Right lobe of liver (tissue), 6 donors: ENCODE measurements around the gene SIK2. TPM values are rescaled to one million over a fixed set of nuclear protein-coding genes. Genes with fewer than 3 reads are reported as not detected.

Experiments used
- ATAC-seq, 4 donors: fragments of 200-7000 bp; cut with Tn5 transposase; one replicate each; pipeline ENCODE4 v1.9.1; 2020; ENCODE audit warnings: mild to moderate bottlenecking in 4 of 4, moderate library complexity in 4 of 4
- DNase-seq, 3 donors: peaks; one replicate each; pipeline ENCODE4 v3.0.0-alpha.2; 2020
- H3K27ac ChIP-seq, 3 donors: fragments of 200-600 bp; one replicate each; pipeline ENCODE4 v1.8.0; 2022
- H3K27me3 ChIP-seq, 2 donors: fragments of 200-600 bp; one replicate each; pipeline ENCODE4 v1.8.0; 2022
- H3K36me3 ChIP-seq, 4 donors: fragments of 200-600 bp; sonication (generic) in 1 of 4; one replicate each; pipeline versions ENCODE4 v1.5.1 to v1.8.0; 2017 to 2022; ENCODE audit warnings: control low read depth in 1 of 4
- H3K4me1 ChIP-seq, 4 donors: fragments of 200-600 bp; sonication (generic) in 1 of 4; one replicate each; pipeline versions ENCODE4 v1.5.1 to v1.8.0; 2017 to 2022; ENCODE audit warnings: control low read depth in 1 of 4
- H3K4me3 ChIP-seq, 3 donors: fragments of 200-600 bp; one replicate each; pipeline ENCODE4 v1.8.0; 2022
- H3K9me3 ChIP-seq, 4 donors: fragments of 200-600 bp; sonication (generic) in 1 of 4; one replicate each; pipeline versions ENCODE4 v1.5.1 to v1.8.0; 2017 to 2022; ENCODE audit warnings: control low read depth in 1 of 4
- CTCF ChIP-seq, 4 donors: fragments of 200-600 bp in 3 of 4; fragments of 450-650 bp in 1 of 4; IDR thresholded peaks; one replicate each; pipeline versions ENCODE4 v1.5.1 to v1.8.0; 2016 to 2022; ENCODE audit warnings: antibody characterized with exemption in 4 of 4, mild to moderate bottlenecking in 2 of 4
- POLR2A ChIP-seq: fragments of 450-650 bp; IDR thresholded peaks from one replicate; pipeline ENCODE4 v1.6.1; 2017; ENCODE audit warnings: antibody characterized with exemption, mild to moderate bottlenecking
- WGBS: methylation state at CpG from one replicate; pipeline ENCODE4 v1.1.6; 2018; ENCODE audit warnings: low coverage, low lambda C conversion rate; ENCODE audit not compliant: insufficient coverage; ENCODE audit errors: missing lambda C conversion rate; 5-methylcytosine and 5-hydroxymethylcytosine counted together
- intact Hi-C, 2 donors: fragments of 100-400 bp; cut with DNase I; formaldehyde crosslinking; loops; one replicate each; pipeline versions ENCODE4 v1.11.2 to v1.14.1; 2022
- total RNA-seq, 6 experiments: library from RNA; depleted of rRNA in 2 of 6; stranded (reverse); fragments of >200 nt in 2 of 6; fragmentation: NEBNext Ultra II Directional in 3 of 6; extraction: Animal tissue kit (Norgen Biotek cat#: 25700) in 3 of 6; gene quantifications; one replicate each; pipeline versions ENCODE4 v1.1.0 to v1.2.4, GENCODE V29; 2016 to 2023
- donor health status: DM: no; HTN: yes; CAD: no.
- donor health status: DM: no; HTN: no; CAD: no.
- donor health status: DM: no; HTN: no; CAD: no.
- donor health status: DM: no; HTN: yes; CAD: no.
- donor health status: DM: no; HTN: yes; CAD: no.

SIK2 gene
- total RNA-seq, 6 experiments from 2014 or later = 15.4 to 39.5 (median 26.4) TPM

DNA sequence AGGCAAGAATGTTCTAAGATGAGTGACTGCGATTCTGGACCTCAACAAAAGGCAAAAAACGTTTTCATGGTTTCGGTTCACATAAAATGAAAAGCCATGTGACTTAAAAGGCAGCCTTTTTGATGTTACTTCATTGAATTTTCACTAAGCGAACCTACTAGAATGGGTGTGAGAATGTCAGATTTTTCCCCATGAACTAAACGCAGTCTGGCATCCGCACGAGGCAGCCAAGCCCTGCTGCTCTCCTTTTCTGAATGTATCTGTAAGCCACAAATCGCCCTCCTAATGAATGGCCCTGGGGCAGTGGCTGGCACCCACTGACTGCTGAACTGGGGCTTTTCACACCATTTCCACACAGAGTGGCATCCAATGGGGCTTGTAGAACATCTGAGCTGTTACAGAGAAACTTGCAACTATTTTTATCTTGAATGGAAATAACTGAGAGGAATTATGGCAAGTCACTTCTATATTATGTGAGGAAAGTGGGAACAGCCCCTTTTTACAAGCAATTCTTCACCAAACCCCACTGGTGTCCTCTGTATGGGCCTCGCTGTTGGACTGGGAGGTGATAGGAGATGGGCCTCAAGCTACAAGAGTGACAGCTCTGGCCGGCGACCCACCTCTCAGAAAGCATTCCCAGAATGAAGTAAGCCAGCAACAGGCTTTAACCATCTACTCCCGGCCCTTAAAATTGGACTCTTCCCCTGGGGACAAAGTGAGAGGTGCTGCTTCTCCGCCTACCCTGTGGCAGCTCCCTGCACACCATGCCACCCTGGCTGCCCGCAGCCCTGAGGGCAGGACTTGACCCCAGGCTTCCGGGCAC lies 134.6 kb downstream of the SIK2 start:
- H3K4me3 ChIP-seq = no peak overlapping the region
- H3K4me1 ChIP-seq = peaks cover 7 to 65% (median 37%) of the 10 kb centered on the region in 4 donors
- peaks cover 0 to 16% (median 9%) of the 10 kb centered on the region in 4 donors for H3K36me3 ChIP-seq
- H3K9me3 ChIP-seq = no peaks in the 10 kb centered on the region
- no peak for TF ChIP-seq CTCF (IDR thresholded peaks at IDR 0.05)
- peak; percentile 10 for TF ChIP-seq POLR2A
- no peaks in the 10 kb centered on the region for H3K27me3 ChIP-seq
- intact Hi-C loops = loop anchor here in 1 of 2 donors (5.0 kb wide), 1 partner anchor 35 kb away; no protein-coding TSS in a partner anchor
- H3K27ac ChIP-seq = peak overlapping the region; percentile 93 to 99 (median 99)
- 69% methylated on average over 12 of the region's 15 CpGs for WGBS
- peak in 2 of 3 donors; percentile 81 to 84 for DNase-seq
- peak; percentile 1 to 45 (median 38) for ATAC-seq

DNA sequence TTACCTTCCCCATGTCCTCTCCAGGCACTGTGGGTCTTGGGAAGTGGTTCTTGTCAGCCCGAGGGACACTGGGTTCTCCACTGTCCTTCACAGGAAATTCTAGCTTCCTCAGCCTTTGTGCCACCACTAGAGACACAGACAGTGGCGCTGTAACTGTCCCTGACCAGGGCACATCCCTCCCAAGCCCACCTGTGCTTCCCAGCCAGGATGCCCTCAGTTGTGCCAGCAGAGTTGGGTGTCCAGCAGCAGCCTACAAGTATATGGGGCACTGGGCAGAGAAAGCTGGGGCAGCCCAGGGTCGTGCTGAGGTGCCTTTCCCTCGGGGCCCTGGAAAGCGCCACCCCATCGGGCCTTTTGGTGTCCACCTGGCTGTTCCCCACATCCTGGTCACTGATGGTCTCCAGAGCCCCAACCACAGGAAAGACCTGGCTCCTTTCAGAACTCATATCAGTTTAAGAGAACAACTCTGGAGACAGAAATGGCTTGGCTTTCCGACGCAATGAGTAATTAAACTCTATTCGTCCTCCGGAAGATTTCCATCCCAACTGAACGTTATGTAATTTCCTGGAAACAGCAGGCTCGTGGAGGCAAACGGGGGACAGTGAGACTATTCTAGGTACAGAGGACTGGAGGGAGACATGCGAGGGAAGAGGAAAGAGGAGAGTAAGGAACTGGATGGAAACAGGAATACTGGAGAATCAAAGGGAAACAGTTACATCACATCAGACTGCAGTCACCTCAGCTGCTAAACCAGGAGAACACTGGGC lies 135.4 kb downstream of the SIK2 start:
- Histone ChIP-seq H3K4me1 (peaks cover 7 to 58% (median 35%) of the 10 kb centered on the region in 4 donors), H3K36me3 (peaks cover 0 to 24% (median 13%) of the 10 kb centered on the region in 4 donors), H3K9me3 (no peaks in the 10 kb centered on the region), H3K4me3 (peak overlapping the region in 1 of 3 donors; percentile 4), H3K27me3 (no peaks in the 10 kb centered on the region), H3K27ac (peak overlapping the region; percentile 93 to 99 (median 99))
- 28% methylated on average over 10 of the region's 14 CpGs for WGBS
- peak in 3 of 4 donors; percentile 1 to 2 (median 1) for ATAC-seq
- TF ChIP-seq POLR2A = peak; percentile 6
- TF ChIP-seq CTCF (IDR thresholded peaks at IDR 0.05) = no peak
- intact Hi-C loops = loop anchor here in 1 of 2 donors (5.0 kb wide), 1 partner anchor 35 kb away; no protein-coding TSS in a partner anchor
- peak in 1 of 3 donors; percentile 53 for DNase-seq

DNA sequence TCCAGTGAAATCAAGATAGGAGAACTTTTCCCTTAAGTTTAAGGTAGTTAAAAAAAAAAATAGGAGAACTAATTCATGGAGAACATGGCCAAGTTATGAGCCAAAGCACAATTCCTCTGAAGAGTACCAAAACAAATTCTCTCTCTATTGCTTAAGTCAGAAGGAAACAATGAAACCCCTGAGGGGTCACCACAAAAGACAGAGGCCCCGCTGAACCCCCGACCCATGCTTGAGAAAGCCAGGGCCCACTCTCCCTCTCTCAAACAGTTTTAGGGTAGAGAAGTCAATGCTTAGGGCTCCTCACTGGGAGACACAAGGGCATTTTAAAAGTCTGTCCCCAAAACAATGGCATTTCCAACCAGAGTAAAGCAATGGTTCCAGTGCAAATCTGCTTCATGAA lies 137.1 kb downstream of the SIK2 start:
- Histone ChIP-seq H3K4me1 (peaks cover 7 to 51% (median 27%) of the 10 kb centered on the region in 4 donors), H3K4me3 (no peak overlapping the region), H3K36me3 (peaks cover 0 to 39% (median 20%) of the 10 kb centered on the region in 4 donors), H3K9me3 (no peaks in the 10 kb centered on the region), H3K27ac (peak overlapping the region; percentile 93 to 99 (median 99)), H3K27me3 (no peaks in the 10 kb centered on the region)
- ATAC-seq (no peak), DNase-seq (no peak)
- intact Hi-C loops = loop anchor here in 1 of 2 donors (5.0 kb wide), 1 partner anchor 33 kb away; no protein-coding TSS in a partner anchor
- TF ChIP-seq POLR2A = no peak
- TF ChIP-seq CTCF (IDR thresholded peaks at IDR 0.05) = no peak
- WGBS = 90% methylated on average over 2 of the region's 2 CpGs

DNA sequence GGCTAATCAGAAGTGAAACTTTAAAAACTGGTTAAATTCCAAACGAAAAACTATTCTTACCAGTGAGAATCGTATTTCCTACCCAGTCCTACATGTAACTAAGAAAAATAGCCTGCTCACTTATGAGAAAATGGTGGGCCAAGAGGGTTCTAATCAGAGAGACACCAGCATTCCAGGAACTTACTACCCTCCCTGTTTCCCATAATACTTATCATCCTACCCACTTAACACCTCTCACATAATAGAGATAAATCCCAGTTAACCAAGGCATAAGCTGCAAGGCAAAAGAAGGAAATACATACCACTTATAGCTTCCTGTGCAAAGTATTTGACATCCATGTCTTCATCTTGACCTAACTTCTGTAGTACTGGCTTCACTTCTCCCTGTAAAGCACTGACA lies 139.5 kb downstream of the SIK2 start:
- Histone ChIP-seq H3K27me3 (no peaks in the 10 kb centered on the region), H3K9me3 (no peaks in the 10 kb centered on the region), H3K36me3 (peaks cover 0 to 45% (median 26%) of the 10 kb centered on the region in 4 donors), H3K4me3 (no peak overlapping the region), H3K27ac (no peak overlapping the region), H3K4me1 (peaks cover 7 to 29% (median 17%) of the 10 kb centered on the region in 4 donors)
- no peak for ATAC-seq
- intact Hi-C loops = no loop called here
- 85% methylated on average over 2 of the region's 2 CpGs for WGBS
- DNase-seq = no peak
- TF ChIP-seq CTCF (IDR thresholded peaks at IDR 0.05) (no peak), POLR2A (no peak)
